ENCODE results near the gene GPI.

Gene GPI

GRCh38 chr19:34432797-34433196, 67.8 kb downstream of the GPI start:
- Histone ChIP-seq H3K4me3 (ENCODE audit: severe bottlenecking) (no peak overlapping the region), H3K9me3 (ENCODE audit: severe bottlenecking) (no peaks in the 10 kb centered on the region), H3K27me3 (ENCODE audit: insufficient read depth, poor library complexity, severe bottlenecking) (no peaks in the 10 kb centered on the region), H3K27ac (ENCODE audit: poor library complexity, severe bottlenecking) (no peak overlapping the region), H3K36me3 (ENCODE audit: low read depth) (peaks cover 88% of the 10 kb centered on the region), H3K4me1 (ENCODE audit: insufficient read depth, poor library complexity, severe bottlenecking) (peaks cover 14% of the 10 kb centered on the region)
- TF ChIP-seq, protein P1, sequence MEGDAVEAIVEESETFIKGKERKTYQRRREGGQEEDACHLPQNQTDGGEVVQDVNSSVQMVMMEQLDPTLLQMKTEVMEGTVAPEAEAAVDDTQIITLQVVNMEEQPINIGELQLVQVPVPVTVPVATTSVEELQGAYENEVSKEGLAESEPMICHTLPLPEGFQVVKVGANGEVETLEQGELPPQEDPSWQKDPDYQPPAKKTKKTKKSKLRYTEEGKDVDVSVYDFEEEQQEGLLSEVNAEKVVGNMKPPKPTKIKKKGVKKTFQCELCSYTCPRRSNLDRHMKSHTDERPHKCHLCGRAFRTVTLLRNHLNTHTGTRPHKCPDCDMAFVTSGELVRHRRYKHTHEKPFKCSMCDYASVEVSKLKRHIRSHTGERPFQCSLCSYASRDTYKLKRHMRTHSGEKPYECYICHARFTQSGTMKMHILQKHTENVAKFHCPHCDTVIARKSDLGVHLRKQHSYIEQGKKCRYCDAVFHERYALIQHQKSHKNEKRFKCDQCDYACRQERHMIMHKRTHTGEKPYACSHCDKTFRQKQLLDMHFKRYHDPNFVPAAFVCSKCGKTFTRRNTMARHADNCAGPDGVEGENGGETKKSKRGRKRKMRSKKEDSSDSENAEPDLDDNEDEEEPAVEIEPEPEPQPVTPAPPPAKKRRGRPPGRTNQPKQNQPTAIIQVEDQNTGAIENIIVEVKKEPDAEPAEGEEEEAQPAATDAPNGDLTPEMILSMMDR (IDR thresholded peaks at IDR 0.05; ENCODE audit: poor library complexity, severe bottlenecking): no peak
- DNase-seq (ENCODE audit: low spot score): no peak
- ATAC-seq (ENCODE audit: low read depth): no peak

GRCh38 chr19:34436716-34437115, 71.7 kb downstream of the GPI start:
- no peak for ATAC-seq (ENCODE audit: low read depth)
- Histone ChIP-seq H3K4me3 (ENCODE audit: severe bottlenecking) (no peak overlapping the region), H3K27me3 (ENCODE audit: insufficient read depth, poor library complexity, severe bottlenecking) (no peaks in the 10 kb centered on the region), H3K4me1 (ENCODE audit: insufficient read depth, poor library complexity, severe bottlenecking) (no peaks in the 10 kb centered on the region), H3K9me3 (ENCODE audit: severe bottlenecking) (no peaks in the 10 kb centered on the region), H3K36me3 (ENCODE audit: low read depth) (peaks cover 99% of the 10 kb centered on the region), H3K27ac (ENCODE audit: poor library complexity, severe bottlenecking) (no peak overlapping the region)
- no peak for DNase-seq (ENCODE audit: low spot score)
- TF ChIP-seq, protein P1 (IDR thresholded peaks at IDR 0.05; ENCODE audit: poor library complexity, severe bottlenecking): no peak

GRCh38 chr19:34448191-34448590, 83.2 kb downstream of the GPI start:
- ATAC-seq (ENCODE audit: low read depth) (no peak), DNase-seq (ENCODE audit: low spot score) (no peak)
- H3K4me1 ChIP-seq (ENCODE audit: insufficient read depth, poor library complexity, severe bottlenecking): no peaks in the 10 kb centered on the region
- TF ChIP-seq, protein P1 (IDR thresholded peaks at IDR 0.05; ENCODE audit: poor library complexity, severe bottlenecking): no peak
- no peaks in the 10 kb centered on the region for H3K9me3 ChIP-seq (ENCODE audit: severe bottlenecking)
- H3K27me3 ChIP-seq (ENCODE audit: insufficient read depth, poor library complexity, severe bottlenecking): no peaks in the 10 kb centered on the region
- H3K36me3 ChIP-seq (ENCODE audit: low read depth): peaks cover 93% of the 10 kb centered on the region
- no peak overlapping the region for H3K4me3 ChIP-seq (ENCODE audit: severe bottlenecking)
- H3K27ac ChIP-seq (ENCODE audit: poor library complexity, severe bottlenecking): no peak overlapping the region

Data from RWPE2 (cell line).